A549 (cell line): ENCODE results near the gene LY6G5B. TPM values are rescaled to one million over a fixed set of nuclear protein-coding genes. Genes with fewer than 3 reads are reported as not detected.

Experiments
- ATAC-seq, 2 experiments: fragments of 200-7000 bp in 1 of 2; fragments of >200 bp in 1 of 2; cut with Nextera tagmentation in 1 of 2; cut with Tn5 transposase in 1 of 2; 3 replicates each; pipeline versions ENCODE4 v1.8.0 to v1.9.1; 2018 to 2020; ENCODE audit warnings: mild to moderate bottlenecking in 1 of 2, moderate library complexity in 1 of 2
- CTCF ChIA-PET: fragments of 300-600 bp; sonication (Branson Sonifier 250); formaldehyde crosslinking; extraction: SDS; loops from one replicate; lab custom pipeline; 2021; ENCODE audit warnings: antibody characterized with exemption, inconsistent platforms; lab: Yijun Ruan, JAX
- POLR2A ChIA-PET: fragments of 350-600 bp; formaldehyde crosslinking; extraction: SDS; loops from one replicate; lab custom pipeline; 2021; ENCODE audit warnings: antibody characterized with exemption, inconsistent platforms; lab: Yijun Ruan, JAX
- DNase-seq, 2 experiments: peaks; one replicate each; pipeline versions ENCODE4 v3.0.0 to v3.0.0-alpha.2; 2011 to 2016; ENCODE audit warnings: low read depth in 1 of 2, low spot score in 1 of 2
- FAIRE-seq: peaks from 2 replicates; lab custom pipeline; 2011; peaks lifted over from hg19 to GRCh38; lab: Jason Lieb, UNC
- H3K27ac ChIP-seq, 2 experiments: fragments of >200 bp; sonication (Bioruptor Twin); formaldehyde crosslinking; 3 replicates each; pipeline ENCODE4 v1.5.1; 2016 to 2017
- H3K4me1 ChIP-seq: fragments of >200 bp; sonication (Bioruptor Twin); formaldehyde crosslinking; 3 replicates; pipeline ENCODE4 v1.6.1; 2016
- H3K4me2 ChIP-seq: fragments of >200 bp; sonication (Bioruptor Twin); formaldehyde crosslinking; 3 replicates; pipeline ENCODE4 v1.6.1; 2016
- H3K4me3 ChIP-seq: fragments of >200 bp; sonication (Bioruptor Twin); formaldehyde crosslinking; 3 replicates; pipeline ENCODE4 v1.5.1; 2016
- H3K9me3 ChIP-seq: fragments of >200 bp; sonication (Bioruptor Twin); formaldehyde crosslinking; 3 replicates; pipeline ENCODE4 v1.6.1; 2016
- CBX8 ChIP-seq: fragments of 200-600 bp; sonication (generic); IDR thresholded peaks from 2 replicates; pipeline ENCODE4 v1.6.1; 2016
- EP300 ChIP-seq, 2 experiments: fragments of >200 bp; sonication (Bioruptor Twin); formaldehyde crosslinking; IDR thresholded peaks; 2 replicates in 1 of 2; 3 replicates in 1 of 2; pipeline ENCODE4 v1.6.1; 2016 to 2017
- ESRRA ChIP-seq: fragments of 150-350 bp; IDR thresholded peaks from 2 replicates; pipeline ENCODE4 v1.6.1; 2014; ENCODE audit warnings: mild to moderate bottlenecking, low read length, borderline replicate concordance
- FOSB ChIP-seq: fragments of 250-450 bp; sonication (Bioruptor Pico); IDR thresholded peaks from 2 replicates; pipeline ENCODE4 v1.5.0; 2020; ENCODE audit warnings: mild to moderate bottlenecking, moderate library complexity
- HEYL ChIP-seq: fragments of 250-450 bp; sonication (Bioruptor Pico); IDR thresholded peaks from 2 replicates; pipeline ENCODE4 v1.8.0; 2021; ENCODE audit warnings: mild to moderate bottlenecking, moderate library complexity
- JUNB ChIP-seq: fragments of >200 bp; sonication (Bioruptor Twin); formaldehyde crosslinking; IDR thresholded peaks from 2 replicates; pipeline ENCODE4 v1.6.1; 2016
- MAZ ChIP-seq: fragments of 150-350 bp; IDR thresholded peaks from 2 replicates; pipeline ENCODE4 v1.6.1; 2014; ENCODE audit warnings: antibody characterized with exemption, low read depth, low read length, borderline replicate concordance
- NPAS2 ChIP-seq: fragments of 250-450 bp; sonication (Bioruptor Pico); IDR thresholded peaks from 2 replicates; pipeline ENCODE4 v1.8.0; 2022; ENCODE audit warnings: mild to moderate bottlenecking, moderate library complexity, borderline replicate concordance
- NR3C1 ChIP-seq: fragments of >200 bp; sonication (Bioruptor Twin); formaldehyde crosslinking; IDR thresholded peaks from 3 replicates; pipeline ENCODE4 v1.6.1; 2017
- POLR2AphosphoS2 ChIP-seq: conservative IDR thresholded peaks from 2 replicates; pipeline ENCODE4 v1.6.1; 2012; ENCODE audit warnings: low read length, improper control_type of control experiment, inconsistent platforms
- RCOR1 ChIP-seq: fragments of 150-350 bp; IDR thresholded peaks from 2 replicates; pipeline ENCODE4 v1.6.1; 2014; ENCODE audit warnings: antibody characterized with exemption, low read length, low read depth
- SMC3 ChIP-seq: fragments of >200 bp; sonication (Bioruptor Twin); formaldehyde crosslinking; IDR thresholded peaks from 3 replicates; pipeline ENCODE4 v1.6.1; 2018; ENCODE audit warnings: inconsistent platforms
- WGBS: methylation state at CpG from one replicate; pipeline ENCODE4 v1.1.6; 2017; ENCODE audit errors: missing lambda C conversion rate; 5-methylcytosine and 5-hydroxymethylcytosine counted together
- polyA plus RNA-seq, 4 experiments: library from polyadenylated mRNA; depleted of rRNA in 3 of 4; stranded (reverse); fragments of >200 nt; fragmentation: RNase III in 1 of 4; extraction: RNeasy Plus Mini Kit Qiagen cat#74134 plus additional on column Dnase treatment in 1 of 4; gene quantifications; 2 replicates in 3 of 4; 3 replicates in 1 of 4; pipeline ENCODE4 v1.2.3, GENCODE V29; 2011 to 2017
- TF ChIP-seq, protein P1 (sequence below): IDR thresholded peaks from 2 replicates; pipeline ENCODE4 v1.6.1; 2012; ENCODE audit warnings: low read depth, borderline replicate concordance
- TF ChIP-seq, protein P2 (sequence below): fragments of 200-600 bp; sonication (generic); IDR thresholded peaks from 2 replicates; pipeline ENCODE4 v1.6.1; 2016; ENCODE audit warnings: antibody characterized with exemption, mild to moderate bottlenecking, moderate library complexity
- TF ChIP-seq, protein P3 (sequence below): fragments of 250-450 bp; sonication (Bioruptor Pico); IDR thresholded peaks from 2 replicates; pipeline ENCODE4 v1.5.0; 2020; ENCODE audit warnings: low read depth, mild to moderate bottlenecking, moderate library complexity
- TF ChIP-seq, protein P4 (sequence below): fragments of 250-450 bp; sonication (Bioruptor Pico); IDR thresholded peaks from 2 replicates; pipeline ENCODE4 v1.5.0; 2021; ENCODE audit warnings: mild to moderate bottlenecking, moderate library complexity, borderline replicate concordance

LY6G5B gene
- polyA plus RNA-seq, 2 of the 4 experiments (the other 2 are of a cell fraction), result 5.9 to 9.9 TPM

DNA sequence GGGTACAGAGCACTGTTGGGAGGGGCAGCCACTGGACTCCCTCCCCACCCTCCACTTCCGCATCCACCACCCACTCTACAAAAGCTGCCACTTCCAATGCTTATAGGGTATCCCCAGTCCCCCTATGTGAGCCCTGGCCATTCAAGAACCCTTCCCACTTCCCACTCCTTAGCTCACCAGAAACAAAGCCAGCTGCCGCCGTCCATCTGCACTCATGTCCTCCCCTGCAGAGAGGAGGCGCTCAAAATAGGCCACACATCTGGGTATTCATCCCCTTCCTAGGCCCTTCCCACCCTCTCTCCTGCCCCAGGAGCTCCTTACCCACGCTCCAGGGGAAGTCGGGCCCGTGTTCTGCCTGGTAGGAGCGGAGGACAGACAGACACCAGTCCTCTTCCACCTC lies 17.5 kb downstream of the LY6G5B start:
- no peak for DNase-seq
- ChIA-PET CTCF (interaction anchor here (1.1 to 2.5 kb wide), 5 partner anchors 15 to 152 kb away, joined by 3 to 9 read pairs (median 7); partner anchors contain the start of gene ABHD16A), POLR2A (no interaction called here)
- WGBS, result 86% methylated on average over 8 of the region's 8 CpGs
- H3K4me2 ChIP-seq, result no peak overlapping the region
- no peak overlapping the region for H3K4me3 ChIP-seq
- H3K9me3 ChIP-seq, result no peaks in the 10 kb centered on the region
- no peak overlapping the region for H3K27ac ChIP-seq
- H3K4me1 ChIP-seq, result no peaks in the 10 kb centered on the region; the same call in 2 of the 3 replicates
- no peak for ATAC-seq
- FAIRE-seq, result no peak
- TF ChIP-seq NPAS2 (CRISPR knock-in tag) (no peak), RCOR1 (no peak)

GRCh38 chr6:31687860-31688693 lies 18.3 kb downstream of the LY6G5B start:
- H3K4me1 ChIP-seq, result no peaks in the 10 kb centered on the region; the same call in 2 of the 3 replicates
- TF ChIP-seq, protein P1, sequence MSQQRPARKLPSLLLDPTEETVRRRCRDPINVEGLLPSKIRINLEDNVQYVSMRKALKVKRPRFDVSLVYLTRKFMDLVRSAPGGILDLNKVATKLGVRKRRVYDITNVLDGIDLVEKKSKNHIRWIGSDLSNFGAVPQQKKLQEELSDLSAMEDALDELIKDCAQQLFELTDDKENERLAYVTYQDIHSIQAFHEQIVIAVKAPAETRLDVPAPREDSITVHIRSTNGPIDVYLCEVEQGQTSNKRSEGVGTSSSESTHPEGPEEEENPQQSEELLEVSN, result no peak
- TF ChIP-seq CBX8, result no peak
- TF ChIP-seq, protein P2, sequence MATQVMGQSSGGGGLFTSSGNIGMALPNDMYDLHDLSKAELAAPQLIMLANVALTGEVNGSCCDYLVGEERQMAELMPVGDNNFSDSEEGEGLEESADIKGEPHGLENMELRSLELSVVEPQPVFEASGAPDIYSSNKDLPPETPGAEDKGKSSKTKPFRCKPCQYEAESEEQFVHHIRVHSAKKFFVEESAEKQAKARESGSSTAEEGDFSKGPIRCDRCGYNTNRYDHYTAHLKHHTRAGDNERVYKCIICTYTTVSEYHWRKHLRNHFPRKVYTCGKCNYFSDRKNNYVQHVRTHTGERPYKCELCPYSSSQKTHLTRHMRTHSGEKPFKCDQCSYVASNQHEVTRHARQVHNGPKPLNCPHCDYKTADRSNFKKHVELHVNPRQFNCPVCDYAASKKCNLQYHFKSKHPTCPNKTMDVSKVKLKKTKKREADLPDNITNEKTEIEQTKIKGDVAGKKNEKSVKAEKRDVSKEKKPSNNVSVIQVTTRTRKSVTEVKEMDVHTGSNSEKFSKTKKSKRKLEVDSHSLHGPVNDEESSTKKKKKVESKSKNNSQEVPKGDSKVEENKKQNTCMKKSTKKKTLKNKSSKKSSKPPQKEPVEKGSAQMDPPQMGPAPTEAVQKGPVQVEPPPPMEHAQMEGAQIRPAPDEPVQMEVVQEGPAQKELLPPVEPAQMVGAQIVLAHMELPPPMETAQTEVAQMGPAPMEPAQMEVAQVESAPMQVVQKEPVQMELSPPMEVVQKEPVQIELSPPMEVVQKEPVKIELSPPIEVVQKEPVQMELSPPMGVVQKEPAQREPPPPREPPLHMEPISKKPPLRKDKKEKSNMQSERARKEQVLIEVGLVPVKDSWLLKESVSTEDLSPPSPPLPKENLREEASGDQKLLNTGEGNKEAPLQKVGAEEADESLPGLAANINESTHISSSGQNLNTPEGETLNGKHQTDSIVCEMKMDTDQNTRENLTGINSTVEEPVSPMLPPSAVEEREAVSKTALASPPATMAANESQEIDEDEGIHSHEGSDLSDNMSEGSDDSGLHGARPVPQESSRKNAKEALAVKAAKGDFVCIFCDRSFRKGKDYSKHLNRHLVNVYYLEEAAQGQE, result no peak
- TF ChIP-seq FOSB (CRISPR knock-in tag), result no peak
- TF ChIP-seq POLR2AphosphoS2, result no peak
- no peak for TF ChIP-seq ESRRA
- no peak for TF ChIP-seq NR3C1
- TF ChIP-seq, protein P3, sequence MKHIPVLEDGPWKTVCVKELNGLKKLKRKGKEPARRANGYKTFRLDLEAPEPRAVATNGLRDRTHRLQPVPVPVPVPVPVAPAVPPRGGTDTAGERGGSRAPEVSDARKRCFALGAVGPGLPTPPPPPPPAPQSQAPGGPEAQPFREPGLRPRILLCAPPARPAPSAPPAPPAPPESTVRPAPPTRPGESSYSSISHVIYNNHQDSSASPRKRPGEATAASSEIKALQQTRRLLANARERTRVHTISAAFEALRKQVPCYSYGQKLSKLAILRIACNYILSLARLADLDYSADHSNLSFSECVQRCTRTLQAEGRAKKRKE (CRISPR knock-in tag), result no peak
- TF ChIP-seq MAZ, result no peak
- TF ChIP-seq, protein P4, sequence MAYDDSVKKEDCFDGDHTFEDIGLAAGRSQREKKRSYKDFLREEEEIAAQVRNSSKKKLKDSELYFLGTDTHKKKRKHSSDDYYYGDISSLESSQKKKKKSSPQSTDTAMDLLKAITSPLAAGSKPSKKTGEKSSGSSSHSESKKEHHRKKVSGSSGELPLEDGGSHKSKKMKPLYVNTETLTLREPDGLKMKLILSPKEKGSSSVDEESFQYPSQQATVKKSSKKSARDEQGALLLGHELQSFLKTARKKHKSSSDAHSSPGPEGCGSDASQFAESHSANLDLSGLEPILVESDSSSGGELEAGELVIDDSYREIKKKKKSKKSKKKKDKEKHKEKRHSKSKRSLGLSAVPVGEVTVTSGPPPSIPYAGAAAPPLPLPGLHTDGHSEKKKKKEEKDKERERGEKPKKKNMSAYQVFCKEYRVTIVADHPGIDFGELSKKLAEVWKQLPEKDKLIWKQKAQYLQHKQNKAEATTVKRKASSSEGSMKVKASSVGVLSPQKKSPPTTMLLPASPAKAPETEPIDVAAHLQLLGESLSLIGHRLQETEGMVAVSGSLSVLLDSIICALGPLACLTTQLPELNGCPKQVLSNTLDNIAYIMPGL (CRISPR knock-in tag), result no peak
- TF ChIP-seq EP300 (IDR thresholded peaks at IDR 0.05), result no peak
- no peak for TF ChIP-seq JUNB
- TF ChIP-seq HEYL (CRISPR knock-in tag), result no peak
- no peak for TF ChIP-seq SMC3
- TF ChIP-seq, all 56 proteins: peak for 0
- CTCF ChIA-PET, result interaction anchor here (1.6 to 2.5 kb wide), 4 partner anchors 16 to 142 kb away, joined by 6 to 9 read pairs (median 8); partner anchors contain the start of gene ABHD16A
- no peak for ATAC-seq
- FAIRE-seq, result no peak
- no peak overlapping the region for H3K27ac ChIP-seq
- H3K4me2 ChIP-seq, result no peak overlapping the region
- POLR2A ChIA-PET, result no interaction called here
- DNase-seq, result no peak
- no peak overlapping the region for H3K4me3 ChIP-seq
- WGBS, result 89% methylated on average over 12 of the region's 14 CpGs
- no peaks in the 10 kb centered on the region for H3K9me3 ChIP-seq
